ENCODE results near the gene ARHGAP12. TPM values are rescaled to one million over a fixed set of nuclear protein-coding genes. Genes with fewer than 3 reads are reported as not detected.
"Not testable (repeated sequence)": the region's sequence is repeated elsewhere in the genome, so short reads cannot be mapped to it uniquely, and the experiment has no call there.

The ARHGAP12 gene
- polyA plus RNA-seq, 1 donor from 2014 or later, result 62.6 TPM

- H3K4me3 ChIP-seq (ENCODE audit: low read length); H3K79me2 ChIP-seq (replicated peaks; ENCODE audit: insufficient read depth, low read length); H2AFZ ChIP-seq (ENCODE audit: low read depth, low read length); H4K20me1 ChIP-seq (ENCODE audit: insufficient read depth); H3K4me2 ChIP-seq (ENCODE audit: low read length); H3K27ac ChIP-seq (ENCODE audit: low read length); H3F3A ChIP-seq (ENCODE audit: insufficient read depth, low read length, poor library complexity, severe bottlenecking); H3K27me3 ChIP-seq (ENCODE audit: insufficient read depth, low read depth, low read length); H3K36me3 ChIP-seq (ENCODE audit: insufficient read depth, low read length); H3K9me2 ChIP-seq (ENCODE audit: insufficient read depth, low read length); H3K9me3 ChIP-seq (ENCODE audit: low read length); H3K9ac ChIP-seq (ENCODE audit: low read length): not testable (repeated sequence)
Measured at GRCh38 chr10:31969847-31970246, 41.2 kb upstream of the ARHGAP12 start.

GRCh38 chr10:31963589-31963980 lies 35.0 kb upstream of the ARHGAP12 start:
- TF ChIP-seq TAF1 (IDR thresholded peaks at IDR 0.05; ENCODE audit: low read depth), result no peak
- TF ChIP-seq SMC3 (conservative IDR thresholded peaks at IDR 0.05; ENCODE audit: poor library complexity), result no peak
- no peak for TF ChIP-seq MXI1 (conservative IDR thresholded peaks at IDR 0.05; ENCODE audit: poor library complexity, severe bottlenecking)
- TF ChIP-seq POLR2AphosphoS5 (IDR thresholded peaks at IDR 0.05), result no peak
- no peak for TF ChIP-seq EZH2 (IDR thresholded peaks at IDR 0.05; ENCODE audit: borderline replicate concordance, insufficient read depth, low read length, poor library complexity, severe bottlenecking)
- no peak for TF ChIP-seq REST (IDR thresholded peaks at IDR 0.05; ENCODE audit: borderline replicate concordance)
- TF ChIP-seq CTCF (IDR thresholded peaks at IDR 0.05; ENCODE audit: poor library complexity, severe bottlenecking), result no peak
- no peak for TF ChIP-seq RAD21 (conservative IDR thresholded peaks at IDR 0.05)
- no peak for TF ChIP-seq EP300 (conservative IDR thresholded peaks at IDR 0.05; ENCODE audit: poor library complexity, severe bottlenecking)

More at GRCh38 chr10:31963589-31963980, 35.0 kb upstream of the ARHGAP12 start:
- Histone ChIP-seq H2AFZ (ENCODE audit: low read depth, low read length) (no peak overlapping the region), H3K27me3 (ENCODE audit: insufficient read depth, low read depth, low read length) (no peaks in the 10 kb centered on the region), H4K20me1 (ENCODE audit: insufficient read depth) (no peaks in the 10 kb centered on the region), H3K36me3 (ENCODE audit: insufficient read depth, low read length) (no peaks in the 10 kb centered on the region), H3K9me2 (ENCODE audit: insufficient read depth, low read length) (no peaks in the 10 kb centered on the region), H3K4me2 (ENCODE audit: low read length) (no peak overlapping the region), H3K4me3 (ENCODE audit: low read length) (no peak overlapping the region), H3K9ac (ENCODE audit: low read length) (no peak overlapping the region), H3F3A (ENCODE audit: insufficient read depth, low read length, poor library complexity, severe bottlenecking) (no peaks in the 10 kb centered on the region), H3K27ac (ENCODE audit: low read length) (no peak overlapping the region), H3K9me3 (ENCODE audit: low read length) (no peaks in the 10 kb centered on the region), H3K79me2 (replicated peaks; ENCODE audit: insufficient read depth, low read length) (no peaks in the 10 kb centered on the region)

Data from neural cell (in vitro differentiated cells).